ENCODE data around the gene ZNF324.
"Not testable (repeated sequence)": the region's sequence is repeated elsewhere in the genome, so short reads cannot be mapped to it uniquely, and the experiment has no call there.

DNA sequence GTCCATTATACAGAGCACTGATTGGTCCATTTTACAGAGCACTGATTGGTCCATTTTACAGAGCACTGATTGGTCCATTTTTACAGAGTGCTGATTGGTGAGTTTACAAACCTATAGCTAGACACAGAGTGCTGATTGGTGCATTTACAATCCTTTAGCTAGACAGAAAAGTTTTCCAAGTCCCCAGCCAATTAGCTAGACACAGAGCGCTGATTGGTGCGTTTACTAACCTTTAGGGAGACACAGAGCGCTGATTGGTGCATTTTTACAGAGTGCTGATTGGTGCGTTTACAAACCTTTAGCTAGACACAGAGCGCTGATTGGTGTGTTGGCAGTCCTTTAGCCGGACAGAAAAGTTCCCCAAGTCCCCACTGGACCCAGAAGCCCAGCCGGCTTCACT, 23.9 kb upstream of the ZNF324 start:
- TF ChIP-seq EZH2 (IDR thresholded peaks at IDR 0.05; ENCODE audit: insufficient read depth, poor library complexity, severe bottlenecking); EZH2phosphoT487 (IDR thresholded peaks at IDR 0.05; ENCODE audit: insufficient read depth, low read depth): not testable (repeated sequence)
